ENCODE data around the gene CNDP1.

CNDP1 gene

GRCh38 chr18:74623047-74623816 lies 88.9 kb downstream of the CNDP1 start:
- TF ChIP-seq, protein P1, sequence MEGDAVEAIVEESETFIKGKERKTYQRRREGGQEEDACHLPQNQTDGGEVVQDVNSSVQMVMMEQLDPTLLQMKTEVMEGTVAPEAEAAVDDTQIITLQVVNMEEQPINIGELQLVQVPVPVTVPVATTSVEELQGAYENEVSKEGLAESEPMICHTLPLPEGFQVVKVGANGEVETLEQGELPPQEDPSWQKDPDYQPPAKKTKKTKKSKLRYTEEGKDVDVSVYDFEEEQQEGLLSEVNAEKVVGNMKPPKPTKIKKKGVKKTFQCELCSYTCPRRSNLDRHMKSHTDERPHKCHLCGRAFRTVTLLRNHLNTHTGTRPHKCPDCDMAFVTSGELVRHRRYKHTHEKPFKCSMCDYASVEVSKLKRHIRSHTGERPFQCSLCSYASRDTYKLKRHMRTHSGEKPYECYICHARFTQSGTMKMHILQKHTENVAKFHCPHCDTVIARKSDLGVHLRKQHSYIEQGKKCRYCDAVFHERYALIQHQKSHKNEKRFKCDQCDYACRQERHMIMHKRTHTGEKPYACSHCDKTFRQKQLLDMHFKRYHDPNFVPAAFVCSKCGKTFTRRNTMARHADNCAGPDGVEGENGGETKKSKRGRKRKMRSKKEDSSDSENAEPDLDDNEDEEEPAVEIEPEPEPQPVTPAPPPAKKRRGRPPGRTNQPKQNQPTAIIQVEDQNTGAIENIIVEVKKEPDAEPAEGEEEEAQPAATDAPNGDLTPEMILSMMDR (IDR thresholded peaks at IDR 0.05; ENCODE audit: extremely low read depth, missing control alignments): no peak
- no peak for DNase-seq (ENCODE audit: low spot score)

DNA sequence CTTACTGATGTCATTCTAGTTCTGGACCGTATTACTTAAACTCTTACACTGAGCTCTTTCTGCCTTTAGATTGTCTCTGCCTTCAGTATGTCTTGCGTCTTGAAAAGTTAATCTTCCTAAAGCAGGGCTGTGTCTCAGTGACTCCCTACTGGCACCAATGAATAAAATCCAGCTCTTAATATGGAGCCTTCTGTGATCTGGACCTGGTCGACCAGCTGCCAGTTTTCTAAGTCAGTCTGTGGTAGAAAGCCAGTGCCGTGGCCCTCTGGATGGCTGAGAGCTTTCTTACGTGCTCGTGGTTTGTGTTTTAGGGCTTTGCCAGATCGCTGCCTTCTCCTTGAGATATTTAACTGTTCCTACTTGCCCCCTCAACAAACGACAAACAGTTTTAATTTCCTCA lies 90.2 kb downstream of the CNDP1 start:
- DNase-seq (ENCODE audit: low spot score): no peak
- TF ChIP-seq, protein P1 (IDR thresholded peaks at IDR 0.05; ENCODE audit: extremely low read depth, missing control alignments): no peak

- no peak for DNase-seq (ENCODE audit: low spot score)
- TF ChIP-seq, protein P1 (IDR thresholded peaks at IDR 0.05; ENCODE audit: extremely low read depth, missing control alignments): no peak
Measured at GRCh38 chr18:74625157-74625556, 90.9 kb downstream of the CNDP1 start.

GRCh38 chr18:74626049-74626874 lies 92.0 kb downstream of the CNDP1 start:
- DNase-seq (ENCODE audit: low spot score): no peak
- TF ChIP-seq, protein P1 (IDR thresholded peaks at IDR 0.05; ENCODE audit: extremely low read depth, missing control alignments): no peak

GRCh38 chr18:74630804-74631203 lies 96.5 kb downstream of the CNDP1 start:
- DNase-seq (ENCODE audit: low spot score): no peak
- TF ChIP-seq, protein P1 (IDR thresholded peaks at IDR 0.05; ENCODE audit: extremely low read depth, missing control alignments): no peak

- DNase-seq (ENCODE audit: low spot score): no peak
- TF ChIP-seq, protein P1 (IDR thresholded peaks at IDR 0.05; ENCODE audit: extremely low read depth, missing control alignments): no peak
Measured at GRCh38 chr18:74631212-74631611, 96.9 kb downstream of the CNDP1 start.
